ENCODE results near the gene CST4. TPM values are rescaled to one million over a fixed set of nuclear protein-coding genes. Genes with fewer than 3 reads are reported as not detected.

Gene CST4
- total and polyA plus RNA-seq, 5 donors: not detected

Other genes starting within 250 kb of the CST4 start
- not detected for gene CSTL1, start 249.4 kb downstream of the CST4 start, total RNA-seq
- gene CSTL1, start 249.4 kb downstream of the CST4 start, polyA plus RNA-seq: not detected
- gene CST11, start 236.2 kb downstream of the CST4 start, total RNA-seq: not detected
- gene CST11, start 236.2 kb downstream of the CST4 start, polyA plus RNA-seq: not detected
- not detected for gene CST8, start 197.9 kb downstream of the CST4 start, total RNA-seq
- not detected for gene CST8, start 197.9 kb downstream of the CST4 start, polyA plus RNA-seq
- not detected for gene CST9L, start 120.6 kb downstream of the CST4 start, total RNA-seq
- gene CST9L, start 120.6 kb downstream of the CST4 start, polyA plus RNA-seq: not detected
- not detected for gene CST9, start 83.1 kb downstream of the CST4 start, total RNA-seq
- not detected for gene CST9, start 83.1 kb downstream of the CST4 start, polyA plus RNA-seq
- 1,000 to 10,000 TPM in 1 of 4 donors, 100 to 1,000 TPM in 3; 785 to 1,029 (median 931) TPM for gene CST3, start 51.1 kb downstream of the CST4 start, total RNA-seq
- 1,076 TPM for gene CST3, start 51.1 kb downstream of the CST4 start, polyA plus RNA-seq
- not detected for gene CST1, start 61.9 kb upstream of the CST4 start, total RNA-seq
- gene CST1, start 61.9 kb upstream of the CST4 start, polyA plus RNA-seq: not detected
- gene CST2, start 137.7 kb upstream of the CST4 start, total RNA-seq: not detected
- not detected for gene CST2, start 137.7 kb upstream of the CST4 start, polyA plus RNA-seq
- gene CST5, start 190.7 kb upstream of the CST4 start, total RNA-seq: not detected
- not detected for gene CST5, start 190.7 kb upstream of the CST4 start, polyA plus RNA-seq